Measurements from ENCODE around the gene ANXA11. TPM values are rescaled to one million over a fixed set of nuclear protein-coding genes. Genes with fewer than 3 reads are reported as not detected.
"Not testable (repeated sequence)": the region's sequence is repeated elsewhere in the genome, so short reads cannot be mapped to it uniquely, and the experiment has no call there.

ANXA11 gene
- total RNA-seq, 1 donor from 2014 or later, result 223 TPM

DNA sequence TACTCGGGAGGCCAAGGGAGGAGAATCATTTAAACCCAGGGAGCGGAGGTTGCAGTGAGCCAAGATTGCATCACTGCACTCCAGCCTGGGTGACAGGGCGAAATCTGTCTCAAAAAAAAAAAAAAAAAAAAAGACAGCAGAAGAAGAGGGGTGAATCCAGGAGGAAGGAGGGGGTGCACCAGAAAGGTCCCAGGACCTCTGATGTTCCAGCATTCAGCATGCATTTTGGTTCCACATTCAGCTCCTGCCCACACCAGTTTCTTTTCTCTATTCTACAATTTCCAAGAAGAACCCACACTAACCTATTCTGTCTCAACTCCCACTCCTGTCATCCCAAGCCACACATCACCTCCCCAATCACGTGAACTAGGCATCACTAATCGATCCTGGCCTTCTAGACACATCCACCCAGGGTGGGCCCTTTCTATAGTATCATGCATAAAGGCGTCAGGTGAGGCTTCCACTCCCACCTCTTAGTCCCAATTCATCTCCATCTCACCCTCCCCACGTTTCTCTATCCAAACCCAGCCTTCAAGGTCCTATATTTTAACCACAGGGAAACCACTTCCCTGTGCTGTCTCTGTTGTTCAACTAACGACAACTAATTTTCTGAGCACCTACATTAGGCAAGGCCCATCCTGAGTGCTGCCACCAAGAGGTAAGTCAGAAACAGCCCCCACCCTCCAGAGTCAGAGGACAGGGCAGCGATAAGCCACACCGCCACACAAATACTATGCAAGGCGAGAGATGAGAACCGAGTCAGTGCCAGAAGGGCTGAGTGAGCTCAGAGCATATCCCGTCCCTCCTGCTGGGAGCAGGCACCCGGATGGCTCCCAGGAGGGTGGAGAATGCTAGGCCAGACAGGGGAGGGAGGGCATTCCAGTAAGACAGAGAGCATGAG lies 2.2 kb downstream of the ANXA11 start:
- Mint-ChIP-seq H3K4me1 (peaks cover 56% of the 10 kb centered on the region), H3K9me3 (no peaks in the 10 kb centered on the region), H3K36me3 (ENCODE audit: low read depth) (peaks cover 26% of the 10 kb centered on the region), H3K27ac (peak overlapping the region; percentile 90), H3K27me3 (no peaks in the 10 kb centered on the region), H3K4me3 (peak overlapping the region; percentile 84)
- intact Hi-C loops (cut with micrococcal nuclease), result loop anchor here (1.0 to 10.0 kb wide), 5 partner anchors 15 to 958 kb away; partner anchors contain the start of gene TMEM254
- peak; percentile 91 for DNase-seq

DNA sequence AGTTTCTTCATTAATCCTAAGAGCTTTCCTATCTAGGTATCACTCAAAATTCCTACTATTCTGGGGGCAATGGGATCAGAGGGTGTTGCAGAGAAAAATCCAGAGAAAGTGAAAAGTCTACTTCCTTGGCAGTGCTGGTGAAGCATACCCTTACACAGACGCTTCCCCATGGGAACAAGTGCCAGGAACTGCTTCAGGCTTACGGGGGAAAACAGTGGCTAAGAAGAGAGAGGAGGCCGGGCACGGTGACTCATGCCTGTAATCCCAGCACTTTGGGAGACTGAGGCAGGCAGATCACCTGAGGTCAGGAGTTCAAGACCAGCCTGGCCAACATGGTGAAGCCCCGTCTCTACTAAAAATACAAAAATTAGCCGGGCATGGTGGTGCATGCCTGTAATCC lies 2.8 kb downstream of the ANXA11 start:
- not testable (repeated sequence) for DNase-seq, H3K9me3 Mint-ChIP-seq, H3K27me3 Mint-ChIP-seq
- peak overlapping the region; percentile 90 for H3K27ac Mint-ChIP-seq
- H3K4me3 Mint-ChIP-seq, result peak overlapping the region; percentile 84
- intact Hi-C loops (cut with micrococcal nuclease), result loop anchor here (5.0 to 10.0 kb wide), 3 partner anchors 125 to 958 kb away; partner anchors contain the start of gene TMEM254
- H3K4me1 Mint-ChIP-seq, result peaks cover 60% of the 10 kb centered on the region
- H3K36me3 Mint-ChIP-seq (ENCODE audit: low read depth), result peaks cover 26% of the 10 kb centered on the region

DNA sequence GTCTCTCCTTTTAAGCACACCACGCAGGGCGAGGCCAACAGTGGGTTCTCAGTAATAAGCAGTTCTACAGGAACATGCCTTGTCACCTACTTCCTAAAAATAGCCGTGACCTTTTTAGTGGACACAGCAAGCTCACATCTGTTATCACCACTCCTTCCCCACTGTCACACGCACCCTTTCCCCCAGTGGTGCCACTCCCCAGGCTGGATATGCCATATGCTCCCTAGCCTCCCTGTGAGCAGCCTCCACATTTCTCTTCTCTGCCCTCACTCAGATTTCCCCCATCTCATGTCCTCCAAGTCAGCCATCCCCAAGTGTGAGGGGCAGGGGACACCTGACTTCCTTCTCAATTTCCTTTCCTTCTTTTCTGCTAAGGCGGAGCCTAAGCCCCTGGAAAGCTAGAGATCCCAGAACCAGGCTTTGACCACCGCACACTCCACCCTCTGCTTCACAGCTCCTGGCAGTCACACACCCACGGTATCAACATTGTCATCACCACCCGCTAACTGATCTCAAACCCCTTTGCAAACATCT lies 3.7 kb downstream of the ANXA11 start:
- no peak for DNase-seq
- Mint-ChIP-seq H3K27me3 (no peaks in the 10 kb centered on the region), H3K36me3 (ENCODE audit: low read depth) (peaks cover 26% of the 10 kb centered on the region), H3K27ac (peak overlapping the region; percentile 90), H3K4me3 (peak overlapping the region; percentile 84), H3K4me1 (peaks cover 68% of the 10 kb centered on the region), H3K9me3 (no peaks in the 10 kb centered on the region)
- intact Hi-C loops (cut with micrococcal nuclease), result loop anchor here (5.0 to 10.0 kb wide), 3 partner anchors 124 to 957 kb away; partner anchors contain the start of gene TMEM254

DNA sequence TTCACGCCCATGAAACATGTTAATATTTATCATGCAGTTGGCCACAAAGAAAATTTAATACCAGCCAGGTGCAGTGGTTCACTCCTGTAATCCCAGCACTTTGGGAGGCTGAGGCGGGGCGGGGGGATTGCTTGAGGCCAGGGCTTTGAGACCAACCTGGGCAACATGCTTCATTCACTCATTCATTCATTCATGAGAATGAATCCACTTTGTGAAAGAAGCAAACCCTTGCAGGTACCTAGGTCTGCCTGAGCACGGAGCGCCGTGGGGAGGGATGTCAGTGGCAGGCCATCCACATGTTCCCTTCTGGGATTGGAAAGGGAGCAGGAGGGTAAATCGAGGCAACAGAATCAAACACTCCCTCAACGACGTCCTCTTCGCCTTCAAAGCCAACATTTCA lies 4.7 kb downstream of the ANXA11 start:
- peaks cover 70% of the 10 kb centered on the region for H3K4me1 Mint-ChIP-seq
- no peaks in the 10 kb centered on the region for H3K27me3 Mint-ChIP-seq
- DNase-seq, result no peak
- no peaks in the 10 kb centered on the region for H3K9me3 Mint-ChIP-seq
- H3K4me3 Mint-ChIP-seq, result peak overlapping the region; percentile 14
- H3K36me3 Mint-ChIP-seq (ENCODE audit: low read depth), result peaks cover 33% of the 10 kb centered on the region
- intact Hi-C loops (cut with micrococcal nuclease), result loop anchor here (5.0 to 10.0 kb wide), 3 partner anchors 123 to 956 kb away; partner anchors contain the start of gene TMEM254
- H3K27ac Mint-ChIP-seq, result peak overlapping the region; percentile 90

DNA sequence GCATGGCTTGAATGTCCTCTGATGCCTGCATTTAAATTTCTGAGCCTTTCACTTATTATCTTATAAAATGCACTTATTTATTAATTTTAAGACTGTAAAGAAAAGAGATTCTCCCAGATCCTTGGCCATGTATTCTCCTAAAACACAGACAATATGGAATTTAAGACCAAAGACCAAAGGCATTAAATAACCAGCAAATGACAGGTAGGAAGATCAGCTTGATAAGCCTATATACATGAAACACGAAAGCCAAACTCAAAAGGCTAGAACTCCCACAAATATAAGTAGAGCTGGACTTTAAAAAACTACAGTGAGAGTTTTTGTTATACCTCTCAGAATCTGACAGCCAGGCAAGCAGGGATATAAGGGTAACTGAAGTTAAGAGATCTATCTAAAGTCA lies 5.1 kb downstream of the ANXA11 start:
- no peaks in the 10 kb centered on the region for H3K9me3 Mint-ChIP-seq
- H3K4me3 Mint-ChIP-seq, result no peak overlapping the region
- H3K36me3 Mint-ChIP-seq (ENCODE audit: low read depth), result peaks cover 36% of the 10 kb centered on the region
- intact Hi-C loops (cut with micrococcal nuclease), result loop anchor here (5.0 to 10.0 kb wide), 3 partner anchors 123 to 955 kb away; partner anchors contain the start of gene TMEM254
- no peak for DNase-seq
- no peaks in the 10 kb centered on the region for H3K27me3 Mint-ChIP-seq
- H3K27ac Mint-ChIP-seq, result no peak overlapping the region
- peaks cover 73% of the 10 kb centered on the region for H3K4me1 Mint-ChIP-seq

DNA sequence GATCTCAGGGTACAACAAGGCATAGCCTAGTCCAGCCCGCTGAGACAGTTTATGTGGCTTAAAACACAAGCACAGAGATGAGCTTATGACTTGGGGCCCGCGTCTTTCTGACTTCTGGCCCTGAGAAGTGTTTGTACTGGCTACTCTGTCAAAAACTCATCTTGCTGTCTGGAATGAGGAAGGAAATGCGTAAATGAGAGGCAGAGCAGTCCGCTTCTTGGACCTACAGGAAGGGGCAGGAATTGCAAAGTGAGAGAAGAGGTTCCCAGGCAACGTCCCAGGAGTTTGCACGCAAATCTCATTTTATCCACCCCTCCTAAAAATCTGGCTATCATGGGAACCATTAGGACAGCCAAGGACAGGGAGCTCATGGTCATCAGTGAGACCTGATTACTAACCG lies 5.5 kb downstream of the ANXA11 start:
- intact Hi-C loops (cut with micrococcal nuclease), result loop anchor here (5.0 to 10.0 kb wide), 3 partner anchors 123 to 955 kb away; partner anchors contain the start of gene TMEM254
- peaks cover 74% of the 10 kb centered on the region for H3K4me1 Mint-ChIP-seq
- H3K36me3 Mint-ChIP-seq (ENCODE audit: low read depth), result peaks cover 36% of the 10 kb centered on the region
- H3K27ac Mint-ChIP-seq, result no peak overlapping the region
- no peaks in the 10 kb centered on the region for H3K9me3 Mint-ChIP-seq
- no peak for DNase-seq
- no peaks in the 10 kb centered on the region for H3K27me3 Mint-ChIP-seq
- no peak overlapping the region for H3K4me3 Mint-ChIP-seq

DNA sequence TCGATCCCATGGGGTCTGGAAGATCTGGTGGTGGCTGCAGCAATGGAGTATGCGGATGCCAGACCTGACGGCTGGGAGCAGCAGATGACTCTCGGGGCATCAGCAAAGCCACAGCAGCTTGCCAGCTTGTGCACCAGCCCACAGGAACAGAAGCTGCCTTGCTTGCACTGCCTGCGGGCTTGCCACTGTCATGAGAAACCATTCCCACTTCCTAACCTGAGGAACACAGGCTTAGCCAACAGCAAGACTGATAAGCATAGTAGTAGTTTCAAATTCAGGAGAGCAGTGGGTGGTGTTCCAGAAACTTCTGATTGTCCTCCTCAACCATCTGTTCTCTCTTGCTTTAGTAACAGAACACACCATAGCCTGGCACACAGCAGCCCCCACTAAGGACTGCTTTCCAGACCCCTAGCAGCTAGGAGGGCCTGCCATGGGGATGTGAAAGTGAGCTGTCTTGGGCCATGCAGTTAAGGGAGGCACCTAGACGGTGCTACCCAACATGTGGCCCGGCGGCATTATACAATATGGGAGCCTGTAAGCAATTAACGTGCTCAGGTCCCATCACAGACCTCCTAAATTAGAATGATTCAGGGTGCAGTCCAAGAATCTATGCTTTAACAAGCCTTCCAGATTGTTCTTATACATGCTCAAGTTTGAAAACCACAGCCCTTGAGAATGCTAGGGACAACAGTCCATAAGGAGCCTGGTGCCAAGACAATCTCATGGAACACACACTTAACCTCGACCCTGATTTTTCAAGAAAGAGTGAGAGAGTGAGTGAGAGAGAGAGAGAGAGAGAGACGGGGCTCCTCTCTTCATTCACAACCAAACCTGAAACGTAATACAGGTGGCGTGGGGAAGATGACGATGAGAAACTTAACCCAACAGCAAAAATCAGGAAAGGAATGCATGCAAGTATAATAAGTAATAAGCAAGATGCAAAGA lies 7.1 kb downstream of the ANXA11 start:
- Mint-ChIP-seq H3K4me1 (peaks cover 67% of the 10 kb centered on the region), H3K4me3 (peak overlapping the region; percentile 22), H3K36me3 (ENCODE audit: low read depth) (peaks cover 37% of the 10 kb centered on the region), H3K27ac (peak overlapping the region; percentile 76), H3K9me3 (no peaks in the 10 kb centered on the region), H3K27me3 (no peaks in the 10 kb centered on the region)
- DNase-seq, result peak; percentile 59
- intact Hi-C loops (cut with micrococcal nuclease), result no loop called here

DNA sequence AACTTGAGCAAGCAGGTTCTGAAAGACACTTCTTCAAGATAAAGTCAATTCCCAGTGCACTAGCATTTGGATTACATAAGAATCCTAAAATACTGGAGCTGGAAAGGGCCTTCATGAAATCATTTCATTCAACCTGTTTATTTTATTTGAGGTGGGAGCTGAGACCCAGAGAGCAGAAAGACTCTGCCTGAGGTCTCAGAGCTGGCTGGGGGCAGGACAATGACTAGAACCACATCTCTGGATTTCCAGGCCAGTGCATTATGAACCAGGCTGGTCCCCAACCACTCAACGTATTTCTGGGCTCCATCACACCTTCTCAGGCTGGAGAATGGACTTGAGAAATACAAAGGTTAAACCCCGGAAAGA lies 8.4 kb downstream of the ANXA11 start:
- intact Hi-C loops (cut with micrococcal nuclease), result loop anchor here (1.0 kb wide), 2 partner anchors 7 to 9 kb away; no protein-coding TSS in a partner anchor
- peaks cover 61% of the 10 kb centered on the region for H3K4me1 Mint-ChIP-seq
- H3K27ac Mint-ChIP-seq, result peak overlapping the region; percentile 84
- DNase-seq, result peak; percentile 51
- H3K36me3 Mint-ChIP-seq (ENCODE audit: low read depth), result peaks cover 41% of the 10 kb centered on the region
- peak overlapping the region; percentile 47 for H3K4me3 Mint-ChIP-seq
- H3K27me3 Mint-ChIP-seq, result no peaks in the 10 kb centered on the region
- no peaks in the 10 kb centered on the region for H3K9me3 Mint-ChIP-seq

DNA sequence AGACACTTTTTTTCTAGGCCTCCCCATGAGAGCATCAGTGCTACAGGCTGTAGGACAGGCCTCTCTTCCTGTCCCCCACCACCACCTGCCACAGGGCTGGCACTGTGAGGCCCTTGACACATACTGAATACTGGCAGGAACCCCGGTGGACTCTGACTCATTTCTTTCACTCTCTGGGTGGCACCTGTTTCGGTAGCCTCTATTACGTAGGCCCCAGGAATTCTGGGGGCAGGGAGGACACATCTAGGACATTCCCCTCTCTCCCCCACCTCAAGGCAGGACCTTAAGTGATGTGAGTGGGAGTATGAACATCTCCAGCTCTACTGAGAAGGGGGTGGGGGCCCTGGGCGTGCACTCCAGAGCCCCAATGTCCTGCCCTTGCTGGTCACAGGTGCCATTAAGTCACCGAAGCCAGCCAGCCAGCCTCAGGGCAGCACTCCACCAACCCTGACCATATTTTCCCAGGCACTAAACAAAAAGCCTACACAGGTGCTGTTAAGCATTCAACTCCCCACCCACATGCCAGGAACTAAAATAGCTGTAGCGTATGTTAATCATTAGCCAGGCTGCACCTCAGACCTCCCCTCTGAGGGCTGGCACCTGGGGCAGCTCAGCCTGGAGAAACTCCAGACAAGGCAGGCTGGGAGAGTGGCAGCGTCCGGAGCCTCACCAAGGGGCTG lies 8.9 kb downstream of the ANXA11 start:
- Mint-ChIP-seq H3K27ac (peak overlapping the region; percentile 84), H3K4me1 (peaks cover 61% of the 10 kb centered on the region), H3K27me3 (no peaks in the 10 kb centered on the region), H3K36me3 (ENCODE audit: low read depth) (peaks cover 37% of the 10 kb centered on the region), H3K9me3 (no peaks in the 10 kb centered on the region), H3K4me3 (peak overlapping the region; percentile 47)
- peak; percentile 78 for DNase-seq
- intact Hi-C loops (cut with micrococcal nuclease), result loop anchor here (1.0 kb wide), 2 partner anchors 8 kb away; no protein-coding TSS in a partner anchor

DNA sequence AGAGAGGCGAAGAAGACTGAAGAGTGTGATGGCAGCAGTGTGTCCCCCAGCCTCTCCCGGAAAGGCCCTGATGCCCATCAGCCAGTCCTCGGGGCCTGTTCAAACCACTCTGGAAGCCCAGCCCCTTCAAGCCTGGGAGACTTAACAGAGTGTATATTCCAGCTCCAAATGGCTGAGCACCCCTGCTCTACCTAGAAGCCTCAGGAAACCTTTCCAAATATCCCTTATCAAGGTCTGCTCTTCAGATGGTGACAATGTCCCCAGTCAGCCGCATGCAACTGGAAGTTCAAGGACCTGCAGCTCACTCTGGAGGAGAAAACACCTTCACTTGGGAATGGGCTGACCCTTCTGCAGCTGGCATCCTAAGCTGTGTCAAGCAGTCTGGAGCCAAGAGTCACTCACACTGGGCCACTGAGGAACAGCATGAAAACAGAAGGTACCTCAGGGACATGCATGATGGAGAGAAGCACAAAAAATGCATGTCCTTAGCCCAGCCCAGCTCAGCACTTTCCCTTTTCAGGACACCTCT lies 10.2 kb downstream of the ANXA11 start:
- Mint-ChIP-seq H3K9me3 (no peaks in the 10 kb centered on the region), H3K27me3 (no peaks in the 10 kb centered on the region), H3K4me1 (peaks cover 51% of the 10 kb centered on the region), H3K27ac (peak overlapping the region; percentile 84), H3K4me3 (peak overlapping the region; percentile 47), H3K36me3 (ENCODE audit: low read depth) (peaks cover 27% of the 10 kb centered on the region)
- intact Hi-C loops (cut with micrococcal nuclease), result no loop called here
- DNase-seq, result no peak

DNA sequence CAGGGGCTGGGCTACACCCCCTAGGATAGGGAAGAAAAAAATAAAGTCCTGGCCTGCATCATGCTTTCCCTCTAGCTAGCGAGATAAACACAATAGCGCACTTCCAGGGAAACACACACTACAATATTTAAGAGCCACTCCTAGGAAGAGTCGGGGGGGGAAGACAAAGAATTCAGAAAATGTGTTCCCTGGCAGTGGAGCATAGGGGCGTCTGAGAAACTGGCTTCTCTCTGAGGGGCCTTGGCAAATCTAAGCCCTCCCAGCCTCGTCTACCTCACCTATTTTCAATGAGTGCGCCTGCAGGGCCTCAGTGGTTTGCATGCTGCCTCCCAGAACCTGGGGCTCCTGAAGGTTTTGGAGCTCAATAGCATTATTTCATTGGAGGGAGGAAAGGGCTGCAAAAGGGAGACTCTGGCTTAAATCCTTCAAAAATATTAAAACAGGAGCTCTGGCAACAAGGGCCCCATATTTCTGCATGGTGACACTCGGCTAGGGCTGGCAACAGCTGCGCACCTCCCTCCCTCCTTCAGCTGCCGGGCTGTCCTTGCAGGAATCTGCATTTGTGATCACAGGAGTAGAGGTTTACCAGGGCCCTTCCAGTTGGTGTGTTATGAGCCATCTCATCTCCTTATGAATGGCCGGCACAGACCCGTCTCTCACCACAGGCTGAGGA lies 10.8 kb downstream of the ANXA11 start:
- Mint-ChIP-seq H3K4me1 (peaks cover 53% of the 10 kb centered on the region), H3K4me3 (no peak overlapping the region), H3K36me3 (ENCODE audit: low read depth) (peaks cover 30% of the 10 kb centered on the region), H3K9me3 (no peaks in the 10 kb centered on the region), H3K27ac (peak overlapping the region; percentile 35), H3K27me3 (no peaks in the 10 kb centered on the region)
- no peak for DNase-seq
- intact Hi-C loops (cut with micrococcal nuclease), result no loop called here

DNA sequence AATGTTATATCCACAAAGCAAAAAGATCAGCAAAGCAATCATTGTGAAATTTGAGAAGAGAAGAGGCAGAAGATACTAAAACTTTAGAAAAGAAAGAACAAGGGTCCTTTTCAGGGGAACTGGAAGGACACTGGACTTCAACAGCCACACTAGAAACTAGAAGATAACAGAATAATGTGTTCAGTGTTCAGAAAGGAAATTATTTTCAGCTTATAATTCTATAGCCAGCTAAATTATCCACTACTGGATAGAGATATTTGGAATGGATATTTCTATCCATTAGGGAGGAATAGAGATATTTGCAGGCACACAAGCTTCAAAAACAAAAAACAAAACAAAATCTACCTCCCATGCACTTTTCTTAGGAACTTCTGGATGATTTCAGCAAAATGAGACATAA lies 12.8 kb downstream of the ANXA11 start:
- Mint-ChIP-seq H3K27me3 (no peaks in the 10 kb centered on the region), H3K9me3 (no peaks in the 10 kb centered on the region), H3K4me1 (peaks cover 61% of the 10 kb centered on the region), H3K4me3 (no peak overlapping the region), H3K36me3 (ENCODE audit: low read depth) (peaks cover 32% of the 10 kb centered on the region), H3K27ac (no peak overlapping the region)
- DNase-seq, result no peak
- intact Hi-C loops (cut with micrococcal nuclease), result no loop called here

Data from activated CD4-positive, alpha-beta T cell treated with anti-CD3 and anti-CD28 coated beads, Interleukin-2, amount 10 ng/mL, durations not matched to agents 24 days and 14 days (primary cell).